GM18520 (cell line): ENCODE results near the gene CDCA3.

Source experiments
- ATAC-seq: cut with Tn5 transposase; IDR thresholded peaks from one replicate; pipeline ENCODE4 v1.9.1; 2021; ENCODE audit not compliant: unreplicated experiment

CDCA3 gene

GRCh38 chr12:6833189-6833890 is 17.7 kb downstream of the CDCA3 start:
- ATAC-seq: no peak

GRCh38 chr12:6832125-6832524 is 19.0 kb downstream of the CDCA3 start:
- no peak for ATAC-seq

GRCh38 chr12:6831450-6831995 is 19.6 kb downstream of the CDCA3 start:
- no peak for ATAC-seq

- ATAC-seq: no peak
Measured at GRCh38 chr12:6830999-6831398, 20.1 kb downstream of the CDCA3 start.

GRCh38 chr12:6830286-6830890 is 20.7 kb downstream of the CDCA3 start:
- ATAC-seq: no peak

- no peak for ATAC-seq
Measured at GRCh38 chr12:6829536-6830220, 21.4 kb downstream of the CDCA3 start.

- no peak for ATAC-seq
Measured at GRCh38 chr12:6828781-6829535, 22.1 kb downstream of the CDCA3 start.

- no peak for ATAC-seq
Measured at GRCh38 chr12:6827982-6828780, 22.9 kb downstream of the CDCA3 start, which contains the start of gene P3H3. Gene P3H3 (plus strand): TSS chr12:6828407. CDS start chr12:6828441, 34 bp downstream.

- ATAC-seq: no peak
Measured at GRCh38 chr12:6827437-6827911, 23.6 kb downstream of the CDCA3 start.

GRCh38 chr12:6826734-6827436 is 24.2 kb downstream of the CDCA3 start:
- no peak for ATAC-seq

- no peak for ATAC-seq
Measured at GRCh38 chr12:6826125-6826733, 24.9 kb downstream of the CDCA3 start.

GRCh38 chr12:6825398-6826124 is 25.5 kb downstream of the CDCA3 start:
- no peak for ATAC-seq

GRCh38 chr12:6824901-6825381 is 26.1 kb downstream of the CDCA3 start:
- ATAC-seq: no peak

GRCh38 chr12:6824085-6824775 is 26.9 kb downstream of the CDCA3 start:
- no peak for ATAC-seq

GRCh38 chr12:6823182-6824084 is 27.7 kb downstream of the CDCA3 start:
- no peak for ATAC-seq

GRCh38 chr12:6822426-6823135 is 28.5 kb downstream of the CDCA3 start:
- ATAC-seq: no peak
